ENCODE measurements around the gene KCNMB2. TPM values are rescaled to one million over a fixed set of nuclear protein-coding genes. Genes with fewer than 3 reads are reported as not detected.

The KCNMB2 gene
- total RNA-seq, 1 experiment from 2014 or later = not detected

DNA sequence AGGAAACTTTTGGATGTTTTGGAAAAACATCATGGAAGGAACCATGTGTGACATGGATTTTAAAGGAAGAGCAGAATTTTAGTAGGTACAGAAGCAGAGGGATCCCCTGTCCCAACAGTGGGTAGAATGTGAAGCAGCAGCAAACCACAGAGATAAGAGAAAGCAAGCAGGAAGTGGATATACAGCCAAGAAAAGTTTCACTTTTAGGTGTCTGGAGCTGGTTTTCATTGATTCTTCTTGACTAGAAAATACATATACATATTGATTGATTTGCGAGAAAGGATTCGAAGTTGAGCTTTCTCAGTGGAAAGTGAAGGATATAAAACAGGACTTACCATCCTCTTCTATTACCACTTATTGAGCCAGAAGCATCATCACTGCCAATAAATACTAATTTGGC is 133.5 kb downstream of the KCNMB2 start:
- no peak for DNase-seq
- H3K36me3 ChIP-seq (ENCODE audit: control insufficient read depth, insufficient read depth, low read length) = no peaks in the 10 kb centered on the region
- no peak overlapping the region for H3K4me3 ChIP-seq (ENCODE audit: low read depth, low read length)
- Mint-ChIP-seq H3K4me3 (ENCODE audit: unreplicated experiment) (no peak overlapping the region), H3K27me3 (ENCODE audit: insufficient read depth, unreplicated experiment) (no peaks in the 10 kb centered on the region), H3K9me3 (ENCODE audit: unreplicated experiment) (no peaks in the 10 kb centered on the region), H3K4me1 (ENCODE audit: low read depth, unreplicated experiment) (peaks cover 19% of the 10 kb centered on the region), H3K27ac (ENCODE audit: unreplicated experiment) (no peak overlapping the region), H3K36me3 (ENCODE audit: insufficient read depth, unreplicated experiment) (no peaks in the 10 kb centered on the region)
- TF ChIP-seq, protein P1, sequence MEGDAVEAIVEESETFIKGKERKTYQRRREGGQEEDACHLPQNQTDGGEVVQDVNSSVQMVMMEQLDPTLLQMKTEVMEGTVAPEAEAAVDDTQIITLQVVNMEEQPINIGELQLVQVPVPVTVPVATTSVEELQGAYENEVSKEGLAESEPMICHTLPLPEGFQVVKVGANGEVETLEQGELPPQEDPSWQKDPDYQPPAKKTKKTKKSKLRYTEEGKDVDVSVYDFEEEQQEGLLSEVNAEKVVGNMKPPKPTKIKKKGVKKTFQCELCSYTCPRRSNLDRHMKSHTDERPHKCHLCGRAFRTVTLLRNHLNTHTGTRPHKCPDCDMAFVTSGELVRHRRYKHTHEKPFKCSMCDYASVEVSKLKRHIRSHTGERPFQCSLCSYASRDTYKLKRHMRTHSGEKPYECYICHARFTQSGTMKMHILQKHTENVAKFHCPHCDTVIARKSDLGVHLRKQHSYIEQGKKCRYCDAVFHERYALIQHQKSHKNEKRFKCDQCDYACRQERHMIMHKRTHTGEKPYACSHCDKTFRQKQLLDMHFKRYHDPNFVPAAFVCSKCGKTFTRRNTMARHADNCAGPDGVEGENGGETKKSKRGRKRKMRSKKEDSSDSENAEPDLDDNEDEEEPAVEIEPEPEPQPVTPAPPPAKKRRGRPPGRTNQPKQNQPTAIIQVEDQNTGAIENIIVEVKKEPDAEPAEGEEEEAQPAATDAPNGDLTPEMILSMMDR (IDR thresholded peaks at IDR 0.05; ENCODE audit: insufficient read depth in 1 of 2, low read depth in 1 of 2, low read length in 1 of 2, severe bottlenecking in 1 of 2, unreplicated experiment in 1 of 2) = no peak
- intact Hi-C loops (cut with micrococcal nuclease; ENCODE audit: unreplicated experiment) = no loop called here
- ChIA-PET CTCF (interaction anchor here (0.6 kb wide), 1 partner anchor 1197 kb away, joined by 3 read pairs; no protein-coding TSS in a partner anchor), POLR2A (no interaction called here)
- BruUV-seq (replicated peaks) = no TSS peak
- no peaks in the 10 kb centered on the region for H3K9me3 ChIP-seq
- peaks cover 24% of the 10 kb centered on the region for H3K4me1 ChIP-seq
- no peaks in the 10 kb centered on the region for H3K27me3 ChIP-seq (replicated peaks; ENCODE audit: control insufficient read depth, insufficient read depth, low read length)

DNA sequence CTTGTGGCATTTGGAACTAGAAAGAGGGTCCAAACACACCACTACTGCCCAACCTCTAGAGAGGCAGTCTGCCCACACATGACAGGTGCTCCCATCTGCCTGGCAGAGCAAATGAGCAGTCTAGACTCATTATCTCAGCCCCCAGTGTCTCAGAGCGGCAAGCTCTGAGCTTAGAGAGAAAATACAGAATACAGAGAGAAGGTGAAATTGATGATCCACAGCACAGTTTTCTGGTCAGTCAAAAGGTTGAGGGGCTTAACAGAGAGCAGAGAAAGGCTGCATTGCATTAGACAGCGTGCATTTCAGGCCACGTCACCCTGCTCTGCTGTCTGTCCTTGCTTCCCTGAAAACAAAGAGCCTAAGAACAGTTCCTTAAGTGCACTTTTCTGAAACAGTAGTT is 135.1 kb downstream of the KCNMB2 start:
- no TSS peak for BruUV-seq (replicated peaks)
- DNase-seq = no peak
- ChIA-PET CTCF (no interaction called here), POLR2A (no interaction called here)
- H3K27me3 ChIP-seq (replicated peaks; ENCODE audit: control insufficient read depth, insufficient read depth, low read length) = no peaks in the 10 kb centered on the region
- H3K4me1 Mint-ChIP-seq (ENCODE audit: low read depth, unreplicated experiment) = peaks cover 12% of the 10 kb centered on the region
- no peaks in the 10 kb centered on the region for H3K36me3 Mint-ChIP-seq (ENCODE audit: insufficient read depth, unreplicated experiment)
- H3K4me3 ChIP-seq (ENCODE audit: low read depth, low read length) = no peak overlapping the region
- H3K36me3 ChIP-seq (ENCODE audit: control insufficient read depth, insufficient read depth, low read length) = no peaks in the 10 kb centered on the region
- peaks cover 12% of the 10 kb centered on the region for H3K4me1 ChIP-seq
- no peaks in the 10 kb centered on the region for H3K9me3 Mint-ChIP-seq (ENCODE audit: unreplicated experiment)
- H3K27me3 Mint-ChIP-seq (ENCODE audit: insufficient read depth, unreplicated experiment) = no peaks in the 10 kb centered on the region
- intact Hi-C loops (cut with micrococcal nuclease; ENCODE audit: unreplicated experiment) = no loop called here
- TF ChIP-seq, protein P1 (IDR thresholded peaks at IDR 0.05; ENCODE audit: insufficient read depth in 1 of 2, low read depth in 1 of 2, low read length in 1 of 2, severe bottlenecking in 1 of 2, unreplicated experiment in 1 of 2) = no peak
- H3K4me3 Mint-ChIP-seq (ENCODE audit: unreplicated experiment) = no peak overlapping the region
- no peaks in the 10 kb centered on the region for H3K9me3 ChIP-seq
- no peak overlapping the region for H3K27ac Mint-ChIP-seq (ENCODE audit: unreplicated experiment)

DNA sequence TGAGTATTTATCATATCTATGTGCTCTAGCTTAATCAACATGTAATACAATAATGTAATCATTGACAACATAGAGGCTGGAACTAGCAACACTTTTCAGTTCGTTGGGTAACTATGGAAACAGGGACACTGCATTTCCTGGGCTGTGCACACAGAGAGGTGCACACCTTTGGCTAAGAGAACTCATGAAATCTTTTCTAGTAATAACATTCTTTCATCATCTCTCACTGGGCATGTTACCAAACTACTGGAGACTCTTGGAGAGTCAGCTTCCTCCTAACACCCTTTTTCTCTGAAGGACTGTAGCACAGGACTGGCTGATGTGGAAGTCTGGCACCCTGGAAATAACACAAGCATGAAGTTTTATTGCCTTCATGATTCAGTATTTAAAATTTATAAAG is 135.6 kb downstream of the KCNMB2 start:
- ChIA-PET CTCF (no interaction called here), POLR2A (no interaction called here)
- TF ChIP-seq, protein P1 (IDR thresholded peaks at IDR 0.05; ENCODE audit: insufficient read depth in 1 of 2, low read depth in 1 of 2, low read length in 1 of 2, severe bottlenecking in 1 of 2, unreplicated experiment in 1 of 2) = no peak
- intact Hi-C loops (cut with micrococcal nuclease; ENCODE audit: unreplicated experiment) = no loop called here
- H3K9me3 ChIP-seq = no peaks in the 10 kb centered on the region
- no peak for DNase-seq
- H3K27me3 ChIP-seq (replicated peaks; ENCODE audit: control insufficient read depth, insufficient read depth, low read length) = no peaks in the 10 kb centered on the region
- Mint-ChIP-seq H3K4me1 (ENCODE audit: low read depth, unreplicated experiment) (peaks cover 12% of the 10 kb centered on the region), H3K27ac (ENCODE audit: unreplicated experiment) (no peak overlapping the region), H3K27me3 (ENCODE audit: insufficient read depth, unreplicated experiment) (no peaks in the 10 kb centered on the region), H3K36me3 (ENCODE audit: insufficient read depth, unreplicated experiment) (no peaks in the 10 kb centered on the region), H3K4me3 (ENCODE audit: unreplicated experiment) (no peak overlapping the region), H3K9me3 (ENCODE audit: unreplicated experiment) (no peaks in the 10 kb centered on the region)
- H3K4me1 ChIP-seq = peaks cover 12% of the 10 kb centered on the region
- H3K4me3 ChIP-seq (ENCODE audit: low read depth, low read length) = no peak overlapping the region
- H3K36me3 ChIP-seq (ENCODE audit: control insufficient read depth, insufficient read depth, low read length) = no peaks in the 10 kb centered on the region
- no TSS peak for BruUV-seq (replicated peaks)

Measured in Caco-2 (cell line).